HepG2 (cell line): ENCODE results near the gene VTN. TPM values are rescaled to one million over a fixed set of nuclear protein-coding genes. Genes with fewer than 3 reads are reported as not detected.

ENCODE experiments used
- AHR ChIP-seq: IDR thresholded peaks from 2 replicates; pipeline ENCODE4 v1.6.1; 2018; ENCODE audit warnings: missing genetic modification reagents, missing compliant biosample characterization
- ELF3 ChIP-seq: IDR thresholded peaks from 2 replicates; pipeline ENCODE4 v1.6.1; 2016; ENCODE audit warnings: missing genetic modification reagents, missing compliant biosample characterization
- FOXJ3 ChIP-seq: sonication (generic); formaldehyde crosslinking; IDR thresholded peaks from 2 replicates; pipeline ENCODE4 v1.4.0; 2020; ENCODE audit warnings: missing genetic modification reagents, mild to moderate bottlenecking, borderline replicate concordance
- GABPA ChIP-seq, 2 experiments: IDR thresholded peaks; 2 replicates each; pipeline ENCODE4 v1.6.1; 2011 to 2016; ENCODE audit warnings: low read depth in 2 of 2, low read length in 1 of 2, missing biosample characterization in 1 of 2, missing genetic modification characterization in 1 of 2
- JARID2 ChIP-seq: sonication (generic); formaldehyde crosslinking; IDR thresholded peaks from 2 replicates; pipeline ENCODE4 v1.8.1; 2023; ENCODE audit warnings: missing genetic modification reagents, inconsistent platforms; ENCODE audit not compliant: insufficient replicate concordance
- MAFK ChIP-seq, 2 experiments: IDR thresholded peaks in 1 of 2; conservative IDR thresholded peaks in 1 of 2; 2 replicates each; pipeline ENCODE4 v1.6.1; 2011; ENCODE audit warnings: improper control_type of control experiment in 2 of 2, low read length in 2 of 2
- MTF1 ChIP-seq: sonication (generic); formaldehyde crosslinking; IDR thresholded peaks from 2 replicates; pipeline ENCODE4 v1.5.0; 2020; ENCODE audit warnings: missing genetic modification reagents
- MTF2 ChIP-seq: sonication (generic); formaldehyde crosslinking; IDR thresholded peaks from 2 replicates; pipeline ENCODE4 v1.5.0; 2020; ENCODE audit warnings: missing genetic modification reagents, borderline replicate concordance
- NFAT5 ChIP-seq: sonication (generic); formaldehyde crosslinking; IDR thresholded peaks from 2 replicates; pipeline ENCODE4 v1.4.0; 2020; ENCODE audit warnings: missing genetic modification reagents
- SP4 ChIP-seq: sonication (generic); formaldehyde crosslinking; IDR thresholded peaks from 2 replicates; pipeline ENCODE4 v1.8.1; 2023; ENCODE audit warnings: mild to moderate bottlenecking, missing genetic modification reagents
- TFE3 ChIP-seq: IDR thresholded peaks from 2 replicates; pipeline ENCODE4 v1.6.1; 2016
- ZC3H4 ChIP-seq: sonication (generic); formaldehyde crosslinking; IDR thresholded peaks from 2 replicates; pipeline ENCODE4 v1.4.0; 2020; ENCODE audit warnings: missing genetic modification reagents, borderline replicate concordance
- ZFX ChIP-seq: sonication (generic); formaldehyde crosslinking; IDR thresholded peaks from 2 replicates; pipeline ENCODE4 v1.4.0; 2020; ENCODE audit warnings: mild to moderate bottlenecking, low read depth, missing genetic modification reagents, moderate library complexity
- ZNF343 ChIP-seq: sonication (generic); formaldehyde crosslinking; IDR thresholded peaks from 2 replicates; pipeline ENCODE4 v1.4.0; 2020; ENCODE audit warnings: mild to moderate bottlenecking, missing genetic modification reagents
- ZNF446 ChIP-seq: sonication (generic); formaldehyde crosslinking; IDR thresholded peaks from 2 replicates; pipeline ENCODE4 v1.5.0; 2020; ENCODE audit warnings: mild to moderate bottlenecking, missing genetic modification reagents
- polyA plus RNA-seq, 8 experiments: library from polyadenylated mRNA; depleted of rRNA in 3 of 8; stranded (reverse) in 7 of 8; unstranded in 1 of 8; fragments of >200 nt; fragmentation: Illumina TruSeq in 4 of 8; extraction: Trizol in 4 of 8; gene quantifications; 2 replicates each; pipeline versions ENCODE4 v1.2.1 to v1.2.3, GENCODE V29; 2011 to 2016; ENCODE audit warnings: low read depth in 4 of 8, missing spikeins in 1 of 8, mixed read lengths in 1 of 8; ENCODE audit not compliant: insufficient read depth in 1 of 8
- total RNA-seq, 5 experiments: library from RNA; depleted of rRNA; stranded (reverse); fragments of >200 nt; fragmentation: Illumina TruSeq; extraction: Trizol; gene quantifications; 2 replicates each; pipeline ENCODE4 v1.2.3, GENCODE V29; 2016; ENCODE audit warnings: low read depth in 1 of 5
- TF ChIP-seq, protein P1 (sequence below): sonication (generic); formaldehyde crosslinking; IDR thresholded peaks from 2 replicates; pipeline ENCODE4 v1.4.0; 2020; ENCODE audit warnings: mild to moderate bottlenecking, missing genetic modification reagents
- TF ChIP-seq, protein P2 (sequence below): sonication (generic); formaldehyde crosslinking; conservative IDR thresholded peaks from 2 replicates; pipeline ENCODE4 v1.8.0; 2022; ENCODE audit warnings: mild to moderate bottlenecking, moderate library complexity, missing genetic modification reagents
- TF ChIP-seq, protein P3 (sequence below): sonication (generic); formaldehyde crosslinking; IDR thresholded peaks from 2 replicates; pipeline ENCODE4 v1.5.0; 2020; ENCODE audit warnings: mild to moderate bottlenecking, missing genetic modification reagents

VTN gene
- total and polyA plus RNA-seq, 2 of the 13 experiments (the other 11 are each of a cell fraction or from before 2014, with no cell fraction given): 108 to 131 TPM

DNA sequence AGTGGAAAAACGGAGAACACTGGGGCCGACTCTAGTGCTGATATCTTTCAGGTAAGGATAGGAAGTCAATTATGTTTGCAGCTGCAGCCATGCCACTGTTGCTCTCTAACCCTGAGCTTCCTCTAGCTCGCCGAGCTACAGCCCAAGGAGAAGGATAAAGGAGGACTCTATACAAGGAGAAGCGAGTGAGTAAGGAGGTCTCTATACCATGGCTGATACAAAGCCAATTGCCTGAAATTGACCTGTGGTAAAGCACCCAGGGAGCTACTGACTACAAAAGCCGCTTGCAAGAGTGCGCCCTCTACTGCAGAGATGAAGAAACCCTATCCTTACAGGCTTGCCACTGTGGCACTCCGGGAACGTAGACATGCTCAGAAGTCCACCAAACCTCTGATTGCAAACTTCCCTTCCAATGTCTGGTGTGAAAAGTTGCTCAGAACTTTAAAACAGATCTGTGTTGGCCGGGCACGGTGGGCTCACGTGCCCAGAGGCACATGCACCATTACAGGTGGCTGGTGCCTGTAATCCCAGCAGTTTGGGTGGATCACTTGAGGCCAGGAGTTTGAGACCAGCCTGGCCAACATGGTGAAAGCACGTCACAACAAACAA is 46.7 kb upstream of the VTN start (continued):
- peak; percentile 39; the same call in 1 of the 2 replicates for TF ChIP-seq ELF3 (CRISPR knock-in tag)
- TF ChIP-seq AHR (CRISPR knock-in tag): no peak
- peak; percentile 14; the same call in 1 of the 2 replicates for TF ChIP-seq TFE3 (CRISPR knock-in tag)
- TF ChIP-seq ZNF446: no peak
- no peak for TF ChIP-seq NFAT5
- TF ChIP-seq, protein P1, sequence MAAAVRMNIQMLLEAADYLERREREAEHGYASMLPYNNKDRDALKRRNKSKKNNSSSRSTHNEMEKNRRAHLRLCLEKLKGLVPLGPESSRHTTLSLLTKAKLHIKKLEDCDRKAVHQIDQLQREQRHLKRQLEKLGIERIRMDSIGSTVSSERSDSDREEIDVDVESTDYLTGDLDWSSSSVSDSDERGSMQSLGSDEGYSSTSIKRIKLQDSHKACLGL (CRISPR knock-in tag): 0 out of 2 replicates have a peak, but pooled peaks have one; percentile 30
- no peak for TF ChIP-seq MAFK (conservative IDR thresholded peaks at IDR 0.05 in 1 of 2, IDR thresholded peaks at IDR 0.05 in 1 of 2; ENCODE audit: low read length in 2 of 2)
- no peak for TF ChIP-seq ZNF343 (CRISPR knock-in tag)
- no peak for TF ChIP-seq MTF2
- TF ChIP-seq SP4 (CRISPR knock-in tag): no peak; the same call in 1 of the 2 replicates
- TF ChIP-seq, protein P2, sequence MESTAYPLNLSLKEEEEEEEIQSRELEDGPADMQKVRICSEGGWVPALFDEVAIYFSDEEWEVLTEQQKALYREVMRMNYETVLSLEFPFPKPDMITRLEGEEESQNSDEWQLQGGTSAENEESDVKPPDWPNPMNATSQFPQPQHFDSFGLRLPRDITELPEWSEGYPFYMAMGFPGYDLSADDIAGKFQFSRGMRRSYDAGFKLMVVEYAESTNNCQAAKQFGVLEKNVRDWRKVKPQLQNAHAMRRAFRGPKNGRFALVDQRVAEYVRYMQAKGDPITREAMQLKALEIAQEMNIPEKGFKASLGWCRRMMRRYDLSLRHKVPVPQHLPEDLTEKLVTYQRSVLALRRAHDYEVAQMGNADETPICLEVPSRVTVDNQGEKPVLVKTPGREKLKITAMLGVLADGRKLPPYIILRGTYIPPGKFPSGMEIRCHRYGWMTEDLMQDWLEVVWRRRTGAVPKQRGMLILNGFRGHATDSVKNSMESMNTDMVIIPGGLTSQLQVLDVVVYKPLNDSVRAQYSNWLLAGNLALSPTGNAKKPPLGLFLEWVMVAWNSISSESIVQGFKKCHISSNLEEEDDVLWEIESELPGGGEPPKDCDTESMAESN: no peak
- no peak for TF ChIP-seq ZC3H4
- TF ChIP-seq MTF1: no peak
- no peak for TF ChIP-seq GABPA (IDR thresholded peaks at IDR 0.05; ENCODE audit: low read depth, low read length)
- TF ChIP-seq GABPA (CRISPR knock-in tag; IDR thresholded peaks at IDR 0.05; ENCODE audit: low read depth): peak; percentile 57
- no peak for TF ChIP-seq JARID2 (CRISPR knock-in tag)
- TF ChIP-seq ZFX (CRISPR knock-in tag): no peak; the same call in 1 of the 2 replicates
- no peak for TF ChIP-seq FOXJ3 (CRISPR knock-in tag)
- TF ChIP-seq, protein P3, sequence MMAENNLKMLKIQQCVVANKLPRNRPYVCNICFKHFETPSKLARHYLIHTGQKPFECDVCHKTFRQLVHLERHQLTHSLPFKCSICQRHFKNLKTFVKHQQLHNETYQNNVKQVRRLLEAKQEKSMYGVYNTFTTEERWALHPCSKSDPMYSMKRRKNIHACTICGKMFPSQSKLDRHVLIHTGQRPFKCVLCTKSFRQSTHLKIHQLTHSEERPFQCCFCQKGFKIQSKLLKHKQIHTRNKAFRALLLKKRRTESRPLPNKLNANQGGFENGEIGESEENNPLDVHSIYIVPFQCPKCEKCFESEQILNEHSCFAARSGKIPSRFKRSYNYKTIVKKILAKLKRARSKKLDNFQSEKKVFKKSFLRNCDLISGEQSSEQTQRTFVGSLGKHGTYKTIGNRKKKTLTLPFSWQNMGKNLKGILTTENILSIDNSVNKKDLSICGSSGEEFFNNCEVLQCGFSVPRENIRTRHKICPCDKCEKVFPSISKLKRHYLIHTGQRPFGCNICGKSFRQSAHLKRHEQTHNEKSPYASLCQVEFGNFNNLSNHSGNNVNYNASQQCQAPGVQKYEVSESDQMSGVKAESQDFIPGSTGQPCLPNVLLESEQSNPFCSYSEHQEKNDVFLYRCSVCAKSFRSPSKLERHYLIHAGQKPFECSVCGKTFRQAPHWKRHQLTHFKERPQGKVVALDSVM (CRISPR knock-in tag): no peak
